Lung (tissue), 12 donors: ENCODE measurements around the gene MUC2. TPM values are rescaled to one million over a fixed set of nuclear protein-coding genes. Genes with fewer than 3 reads are reported as not detected.

Experiments
- ATAC-seq: fragments of 200-7000 bp; cut with Tn5 transposase; one replicate; pipeline ENCODE4 v1.9.1; 2020; ENCODE audit warnings: moderate number of reproducible peaks; ENCODE audit not compliant: insufficient read depth, low FRiP score
- DNase-seq, 3 donors: peaks; one replicate each; pipeline ENCODE4 v3.0.0-alpha.2; 2013 to 2017
- H3K27ac ChIP-seq, 2 donors: one replicate each; pipeline ENCODE4 v1.5.1; 2013; ENCODE audit warnings: mild to moderate bottlenecking in 2 of 2, moderate library complexity in 2 of 2, control low read depth in 1 of 2, inconsistent platforms in 1 of 2, low read depth in 1 of 2, low read length in 1 of 2
- H3K27me3 ChIP-seq, 3 donors: one replicate each; pipeline ENCODE4 v1.5.1; 2013; ENCODE audit warnings: low read length in 2 of 3; ENCODE audit not compliant: control insufficient read depth in 3 of 3, insufficient read depth in 3 of 3
- H3K36me3 ChIP-seq, 4 donors: one replicate each; pipeline ENCODE4 v1.5.1; 2013; ENCODE audit warnings: low read length in 4 of 4, mild to moderate bottlenecking in 1 of 4, moderate library complexity in 1 of 4; ENCODE audit not compliant: control insufficient read depth in 4 of 4, insufficient read depth in 4 of 4
- H3K4me1 ChIP-seq, 5 donors: one replicate each; pipeline ENCODE4 v1.5.1; 2013; ENCODE audit warnings: low read length in 5 of 5, mild to moderate bottlenecking in 2 of 5, moderate library complexity in 1 of 5; ENCODE audit not compliant: control insufficient read depth in 5 of 5, insufficient read depth in 5 of 5
- H3K4me3 ChIP-seq: one replicate; pipeline ENCODE4 v1.5.1; 2013; ENCODE audit warnings: mild to moderate bottlenecking, control low read depth, moderate library complexity
- H3K9ac ChIP-seq, 2 donors: one replicate each; pipeline ENCODE4 v1.5.1; 2013; ENCODE audit warnings: low read length in 2 of 2, control low read depth in 1 of 2; ENCODE audit not compliant: insufficient read depth in 1 of 2
- H3K9me3 ChIP-seq, 4 donors: one replicate each; pipeline ENCODE4 v1.5.1; 2013; ENCODE audit warnings: low read length in 3 of 4, mild to moderate bottlenecking in 1 of 4, moderate library complexity in 1 of 4; ENCODE audit not compliant: control insufficient read depth in 4 of 4, insufficient read depth in 3 of 4
- CTCF ChIP-seq: IDR thresholded peaks from 2 replicates; pipeline ENCODE4 v1.5.1; 2012; ENCODE audit warnings: mild to moderate bottlenecking; ENCODE audit errors: control extremely low read depth, extremely low read depth
- WGBS, 2 donors: extraction: QIAGEN DNeasy Blood & Tissue Kit; methylation state at CpG; one replicate each; pipeline ENCODE4 v1.1.7; 2013; 5-methylcytosine and 5-hydroxymethylcytosine counted together
- polyA plus RNA-seq, 2 donors: library from polyadenylated mRNA; stranded (reverse); fragments of 200-250 nt; gene quantifications; one replicate each; pipeline ENCODE4 v1.2.1, GENCODE V29; 2013
- total RNA-seq, 2 donors: library from RNA; depleted of rRNA in 1 of 2; stranded (reverse); fragments of >200 nt in 1 of 2; gene quantifications; one replicate each; pipeline ENCODE4 v1.2.1, GENCODE V29; 2014 to 2021
- donor health status: control.
- donor health status: control.
- donor health status: Bipolar disorder and iron deficiency.
- donor health status: healthy.
- donor health status: DM: yes; HTN: yes; CAD: no.

MUC2 gene
- total and polyA plus RNA-seq, 4 donors, result 0.03 to 0.43 (median 0.30) TPM

- H3K4me3 ChIP-seq, result no peak overlapping the region
- peaks cover 0 to 20% (median 12%) of the 10 kb centered on the region in 5 donors for H3K4me1 ChIP-seq
- no peak for ATAC-seq
- H3K36me3 ChIP-seq, result no peaks in the 10 kb centered on the region
- no peak for DNase-seq
- peaks cover 0 to 3% (median 0%) of the 10 kb centered on the region in 4 donors for H3K9me3 ChIP-seq
- TF ChIP-seq CTCF, result no peak
- no peak overlapping the region for H3K9ac ChIP-seq
- no peak overlapping the region for H3K27ac ChIP-seq
- H3K27me3 ChIP-seq, result no peaks in the 10 kb centered on the region
These were observed 4.9 kb upstream of the MUC2 start for GRCh38 chr11:1069740-1070139.

GRCh38 chr11:1070594-1071462 lies 3.8 kb upstream of the MUC2 start:
- ATAC-seq (no peak), DNase-seq (no peak)
- no peaks in the 10 kb centered on the region for H3K36me3 ChIP-seq
- H3K9ac ChIP-seq, result no peak overlapping the region
- peaks cover 0 to under 1% (median 0%) of the 10 kb centered on the region in 4 donors for H3K9me3 ChIP-seq
- no peaks in the 10 kb centered on the region for H3K27me3 ChIP-seq
- WGBS, 2 donors, result 89 to 96% methylated on average over 9 of the region's 9 CpGs
- TF ChIP-seq CTCF, result no peak
- H3K27ac ChIP-seq, result no peak overlapping the region
- H3K4me3 ChIP-seq, result no peak overlapping the region
- H3K4me1 ChIP-seq, result peaks cover 0 to 20% (median 12%) of the 10 kb centered on the region in 5 donors

GRCh38 chr11:1071571-1072115 lies 3.0 kb upstream of the MUC2 start:
- no peaks in the 10 kb centered on the region for H3K9me3 ChIP-seq
- H3K4me3 ChIP-seq, result no peak overlapping the region
- TF ChIP-seq CTCF, result no peak
- H3K4me1 ChIP-seq, result peaks cover 0 to 20% (median 12%) of the 10 kb centered on the region in 5 donors
- ATAC-seq (no peak), DNase-seq (no peak)
- H3K27ac ChIP-seq, result no peak overlapping the region
- H3K27me3 ChIP-seq, result no peaks in the 10 kb centered on the region
- WGBS, 2 donors, result 81 to 87% methylated on average over 21 of the region's 21 CpGs
- no peak overlapping the region for H3K9ac ChIP-seq
- no peaks in the 10 kb centered on the region for H3K36me3 ChIP-seq
